HG03342 (cell line): ENCODE data around the gene RANBP3.
"Not testable (repeated sequence)": the region's sequence is repeated elsewhere in the genome, so short reads cannot be mapped to it uniquely, and the experiment has no call there.

Experiments used
- ATAC-seq: cut with Tn5 transposase; IDR thresholded peaks from one replicate; pipeline ENCODE4 v1.9.1; 2021; ENCODE audit warnings: mild to moderate bottlenecking, moderate library complexity; ENCODE audit not compliant: unreplicated experiment

Gene RANBP3

DNA sequence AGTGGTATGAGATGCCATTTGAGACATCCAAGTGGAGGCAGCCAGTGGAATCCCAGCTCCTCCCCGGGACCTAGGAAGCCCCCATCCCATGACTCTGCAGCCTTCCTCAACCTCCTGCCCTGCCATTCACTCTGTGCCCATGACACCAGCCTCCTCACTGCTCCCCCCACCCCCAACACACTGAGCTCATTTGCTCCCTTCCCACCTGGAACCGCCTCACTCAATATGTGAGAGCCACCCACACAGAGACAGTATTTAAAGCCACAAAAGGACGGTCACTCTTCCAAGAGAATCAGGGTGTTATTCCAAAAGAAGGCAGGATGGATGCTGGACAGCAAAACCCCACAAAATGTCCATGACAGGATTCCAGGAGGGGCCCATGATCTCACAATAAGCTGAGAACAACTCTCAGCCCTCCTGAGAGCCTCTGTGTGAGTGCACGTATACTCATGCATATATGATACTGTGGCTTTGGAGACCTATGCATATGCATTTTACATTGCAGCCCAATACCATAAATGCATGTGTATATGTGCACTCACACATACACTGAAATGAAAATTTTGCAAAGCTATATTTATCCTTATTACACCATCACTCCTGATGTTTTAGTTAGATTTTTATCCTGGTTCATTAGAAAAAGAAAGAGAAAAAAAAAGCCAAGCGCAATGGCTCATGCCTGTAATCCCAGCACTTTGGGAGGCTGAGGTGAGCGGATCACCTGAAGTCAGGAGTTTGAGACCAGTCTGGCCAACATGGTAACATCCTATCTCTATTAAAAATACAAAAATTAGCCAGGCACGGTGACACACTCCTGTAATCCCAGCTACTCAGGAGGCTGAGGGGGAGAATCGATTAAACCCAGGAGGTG is 10.8 kb upstream of the RANBP3 start:
- no peak for ATAC-seq

DNA sequence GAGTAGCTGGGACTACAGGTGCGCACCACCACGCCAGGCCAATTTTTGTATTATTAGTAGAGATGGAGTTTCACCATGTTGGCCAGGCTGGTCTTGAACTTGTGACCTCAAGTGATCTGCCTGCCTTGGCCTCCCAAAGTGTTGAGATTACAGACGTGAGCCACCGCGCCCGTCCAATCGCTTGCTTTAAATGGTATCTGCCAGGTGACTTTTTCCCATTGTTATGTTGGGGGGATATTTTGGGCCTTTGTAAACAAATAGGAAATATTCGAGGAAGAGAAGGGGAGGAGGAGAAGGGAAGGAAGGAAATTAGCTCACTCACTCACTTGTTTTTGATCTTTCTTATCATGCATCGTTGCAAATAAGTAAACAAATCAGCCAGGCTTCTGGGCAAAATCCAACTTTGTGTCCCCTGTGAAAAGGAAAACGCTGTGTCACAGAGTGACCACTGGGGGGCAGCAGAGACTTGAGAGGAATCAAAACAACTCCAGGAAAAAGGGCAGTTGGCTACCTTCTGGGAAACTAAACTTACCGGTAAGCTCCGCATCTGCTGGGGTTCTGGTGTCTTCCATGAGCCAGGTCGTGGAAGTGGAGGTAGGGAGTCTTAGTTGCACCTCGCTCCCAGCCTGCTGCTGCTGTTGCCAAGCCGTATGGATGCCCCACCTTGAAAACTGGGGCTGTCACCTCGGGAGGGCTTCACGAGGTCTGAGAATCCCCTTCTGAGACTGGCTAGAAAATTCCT is 9.3 kb upstream of the RANBP3 start:
- no peak for ATAC-seq

DNA sequence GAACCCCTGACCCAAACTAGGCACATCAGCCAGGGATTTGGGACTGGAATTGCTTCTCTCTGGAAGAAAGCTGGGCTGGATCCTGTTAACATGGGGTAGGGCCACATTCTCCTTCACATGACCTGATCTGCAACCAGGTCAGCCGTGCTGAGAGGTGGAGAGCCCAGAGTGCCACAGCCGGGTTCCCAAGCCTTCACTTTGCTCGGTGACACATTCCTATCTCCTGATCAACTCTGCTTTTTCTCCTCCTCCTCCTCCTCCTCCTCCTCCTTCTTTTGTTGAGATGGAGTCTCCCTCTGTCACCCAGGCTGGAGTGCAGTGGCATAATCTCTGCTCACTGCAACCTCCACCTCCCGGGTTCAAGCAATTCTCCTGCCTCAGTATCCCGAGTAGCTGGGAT is 7.9 kb upstream of the RANBP3 start:
- not testable (repeated sequence) for ATAC-seq

DNA sequence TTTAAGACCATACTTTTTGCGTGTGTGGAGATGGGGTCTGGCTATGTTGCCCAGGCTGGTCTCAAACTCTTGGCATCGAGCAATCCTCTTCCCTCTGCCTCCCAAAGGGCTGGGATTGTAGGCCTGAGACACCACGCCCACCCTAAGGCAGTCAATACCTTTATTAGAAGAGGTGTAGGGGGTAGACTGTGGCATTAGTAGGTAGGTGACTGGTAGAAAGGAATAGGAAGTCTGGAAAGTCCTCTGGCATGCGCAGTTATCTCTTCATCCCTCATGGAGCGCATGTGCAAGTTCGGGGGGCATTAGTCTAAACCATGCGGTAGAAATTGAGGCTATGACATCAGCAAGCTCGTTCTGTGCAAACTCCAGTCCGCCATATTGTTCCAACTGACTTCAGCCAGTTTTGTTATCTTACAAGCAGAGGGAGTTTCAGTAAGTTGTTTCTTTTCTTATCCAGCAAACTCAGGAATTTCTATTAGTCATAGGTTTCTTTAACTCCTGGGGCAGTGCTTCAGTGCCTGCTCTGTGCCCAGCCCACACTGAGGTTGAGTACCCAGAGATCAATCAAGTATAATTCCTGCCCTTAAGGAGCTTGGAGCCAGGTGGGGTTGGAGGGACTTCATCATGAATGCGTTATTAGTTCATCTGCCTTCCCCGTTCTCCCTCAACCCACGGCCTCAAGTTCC is 7.3 kb upstream of the RANBP3 start:
- ATAC-seq: no peak

DNA sequence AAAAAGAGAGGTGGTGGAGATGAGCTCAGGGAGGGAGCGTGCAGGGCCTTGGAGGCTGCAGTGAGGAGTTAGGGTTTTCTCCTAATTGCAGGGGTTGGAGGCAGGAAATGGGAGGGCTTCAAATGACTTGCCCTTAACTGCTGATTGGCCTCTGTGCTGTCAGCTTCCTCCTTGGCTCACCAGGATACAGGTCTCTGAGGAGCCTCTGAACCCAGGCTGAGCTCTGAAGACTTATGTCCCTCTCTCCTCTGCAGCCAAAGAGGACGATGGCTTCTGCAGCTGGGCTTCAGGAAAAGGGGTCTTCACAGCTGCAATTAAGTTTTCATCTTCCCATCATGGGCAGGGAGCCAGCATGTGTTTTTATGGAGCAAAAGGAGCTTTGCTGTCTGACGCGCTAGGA is 6.7 kb upstream of the RANBP3 start:
- no peak for ATAC-seq

DNA sequence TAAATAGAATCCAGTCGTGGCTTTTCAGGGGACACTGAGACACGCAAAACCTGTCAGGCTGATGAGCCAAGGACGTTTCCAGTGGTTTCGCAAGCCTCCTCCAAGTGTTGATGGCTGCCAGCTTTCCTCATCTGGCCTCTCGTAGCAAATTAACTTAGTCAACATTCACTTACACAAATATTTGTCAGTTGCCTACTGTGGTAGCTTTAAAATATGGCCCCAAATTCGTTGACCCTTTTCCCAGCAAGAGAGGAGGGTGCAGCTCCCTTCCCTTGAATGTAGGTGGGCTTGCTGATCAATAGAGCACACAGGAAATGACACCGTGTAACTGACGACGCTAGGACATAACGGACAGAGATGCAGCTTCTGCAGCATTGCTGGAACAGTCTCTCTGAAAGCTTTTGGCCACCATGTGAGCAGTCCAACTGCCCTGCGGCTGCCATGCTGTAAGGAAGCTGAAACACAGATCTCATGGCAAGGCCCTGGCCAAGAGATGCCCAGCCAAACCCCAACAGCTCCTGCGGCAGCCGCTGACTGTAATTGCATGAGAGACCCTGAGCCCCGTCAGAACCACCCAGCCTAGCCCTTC is 5.5 kb upstream of the RANBP3 start:
- ATAC-seq: no peak

DNA sequence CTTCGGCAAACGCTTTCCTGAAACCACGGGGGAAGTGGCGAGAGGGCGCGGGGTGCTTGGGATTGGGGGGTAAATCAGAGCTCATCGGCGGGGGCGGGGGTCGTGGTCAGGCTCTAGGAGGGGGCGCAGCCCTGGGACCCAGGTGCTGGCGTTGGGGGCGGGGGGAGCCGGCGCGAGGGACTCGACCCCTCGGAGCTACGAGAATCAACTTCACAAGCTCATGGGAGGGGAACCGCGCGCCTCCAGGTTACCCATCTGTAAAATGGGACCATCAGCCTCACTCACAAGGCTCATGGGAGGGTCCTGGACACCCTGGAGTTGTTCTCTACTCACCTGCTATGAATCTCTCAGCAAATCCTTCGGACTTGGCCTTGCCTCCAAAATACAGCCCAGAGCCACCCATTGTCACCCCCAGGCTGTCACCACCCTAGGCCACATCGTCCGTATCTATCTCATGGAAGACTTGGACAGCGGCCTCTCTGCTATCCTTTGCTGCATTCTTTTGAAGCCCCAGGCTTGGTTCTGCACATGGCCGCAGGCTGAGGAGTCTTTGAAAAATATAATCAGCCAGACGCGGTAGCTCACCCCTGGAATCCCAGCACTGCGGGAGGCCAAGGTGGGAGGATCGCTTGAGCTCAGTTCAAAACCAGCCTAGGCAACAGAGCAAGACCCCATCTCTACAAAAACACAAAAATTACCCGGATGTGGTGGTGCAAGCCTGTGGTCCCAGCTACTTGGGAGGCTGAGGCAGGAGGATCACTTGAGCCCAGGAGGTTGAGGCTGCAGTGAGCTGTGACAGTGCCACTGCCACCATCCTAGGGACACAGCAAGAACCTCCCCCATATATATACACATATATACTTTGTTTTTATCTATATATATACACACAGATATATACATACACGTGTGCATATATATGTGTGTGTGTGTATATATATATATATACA is 939 bp upstream of the RANBP3 start:
- ATAC-seq: no peak

DNA sequence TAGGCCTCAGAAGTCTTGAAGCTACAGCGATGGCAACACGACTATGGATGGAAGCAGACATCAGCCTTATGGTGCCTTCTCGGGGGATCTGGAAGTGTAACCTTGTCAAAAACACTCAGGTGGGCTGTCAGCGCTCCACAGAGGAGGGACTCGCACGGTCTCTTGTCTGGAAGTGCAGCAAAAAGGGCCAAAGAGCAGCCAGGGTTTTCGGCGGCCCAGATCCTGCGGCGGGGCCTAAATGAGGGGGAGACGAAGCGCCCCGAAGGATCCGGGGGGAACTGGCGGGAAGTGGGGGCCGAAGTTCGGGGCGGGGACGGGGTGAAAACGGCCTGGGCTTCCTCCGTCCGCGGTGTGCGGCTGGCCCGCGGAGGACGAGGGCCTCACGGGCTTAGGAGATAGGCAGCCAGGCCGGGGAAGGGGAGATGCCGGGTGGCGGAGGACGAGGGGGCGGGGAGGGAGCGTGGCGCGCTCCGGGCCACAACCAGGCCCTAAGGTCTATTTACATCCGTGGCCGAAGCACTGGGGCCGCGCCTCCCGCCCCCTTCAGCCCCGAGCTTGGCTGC is 637 bp downstream of the RANBP3 start:
- peak; percentile 7 for ATAC-seq

DNA sequence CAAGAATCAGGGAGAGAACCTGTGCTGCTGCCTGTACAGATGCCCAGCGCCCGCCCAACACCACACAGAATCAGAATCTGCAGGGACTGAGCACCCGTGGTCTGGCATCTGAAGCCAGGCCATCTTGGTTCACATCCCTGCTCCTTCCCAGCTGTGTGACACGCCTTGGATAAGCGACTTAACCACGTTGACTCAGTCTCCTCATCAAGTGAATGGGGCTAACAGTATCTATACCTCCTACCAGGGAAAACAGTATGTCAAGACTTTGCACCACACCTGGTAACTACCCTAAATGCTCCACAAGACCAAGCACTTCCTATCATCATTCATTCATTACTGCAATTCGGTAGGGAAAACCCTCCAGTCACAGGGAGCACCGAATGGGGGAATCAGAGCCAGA is 1.2 kb downstream of the RANBP3 start:
- ATAC-seq: no peak

DNA sequence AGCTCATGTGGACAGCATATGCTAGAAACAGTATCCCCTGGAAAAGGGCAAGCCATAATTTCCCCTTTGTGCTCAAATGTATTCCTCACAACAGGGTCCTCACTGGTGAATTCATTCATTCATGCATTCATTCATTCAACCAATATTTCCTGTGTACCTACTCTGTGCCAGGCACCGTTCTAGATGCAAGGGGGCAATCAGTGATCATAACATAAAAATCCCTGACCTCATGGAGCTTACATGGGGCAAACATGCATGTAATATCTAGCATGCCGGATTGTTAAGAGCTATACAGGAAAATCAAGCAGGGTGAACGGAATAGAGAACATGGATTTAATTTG is 2.6 kb downstream of the RANBP3 start:
- ATAC-seq: no peak

DNA sequence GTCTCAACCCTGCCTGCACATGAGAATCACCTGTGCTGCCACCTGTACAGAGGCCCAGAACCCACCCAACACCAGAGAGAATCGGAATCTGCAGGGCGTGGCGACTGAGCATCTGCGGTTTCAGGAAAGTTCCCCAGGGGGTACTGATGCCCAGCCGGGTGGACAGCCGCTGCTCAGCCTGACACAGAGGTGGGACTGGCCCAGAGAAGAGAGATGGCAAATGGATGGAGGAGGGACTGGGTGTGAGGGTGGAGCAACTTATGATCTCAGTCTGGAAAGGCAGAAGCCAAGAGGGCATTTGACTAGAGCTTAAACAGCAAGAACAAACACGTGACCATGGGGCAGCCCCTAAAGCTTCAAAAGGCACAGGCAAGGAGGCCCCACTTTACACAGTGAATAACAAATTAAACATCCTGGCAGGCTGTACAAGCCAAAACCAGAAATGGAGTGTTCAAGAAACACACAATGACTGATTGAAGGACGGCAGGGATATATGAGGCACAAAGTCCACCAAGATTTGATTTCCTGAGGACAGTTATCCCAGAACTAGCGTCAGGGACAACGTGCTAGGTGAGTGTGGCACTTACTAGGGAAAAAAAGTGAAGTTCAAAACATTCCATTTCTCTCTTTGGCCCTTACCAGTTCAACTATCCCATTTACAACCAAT is 3.1 kb downstream of the RANBP3 start:
- ATAC-seq: no peak

DNA sequence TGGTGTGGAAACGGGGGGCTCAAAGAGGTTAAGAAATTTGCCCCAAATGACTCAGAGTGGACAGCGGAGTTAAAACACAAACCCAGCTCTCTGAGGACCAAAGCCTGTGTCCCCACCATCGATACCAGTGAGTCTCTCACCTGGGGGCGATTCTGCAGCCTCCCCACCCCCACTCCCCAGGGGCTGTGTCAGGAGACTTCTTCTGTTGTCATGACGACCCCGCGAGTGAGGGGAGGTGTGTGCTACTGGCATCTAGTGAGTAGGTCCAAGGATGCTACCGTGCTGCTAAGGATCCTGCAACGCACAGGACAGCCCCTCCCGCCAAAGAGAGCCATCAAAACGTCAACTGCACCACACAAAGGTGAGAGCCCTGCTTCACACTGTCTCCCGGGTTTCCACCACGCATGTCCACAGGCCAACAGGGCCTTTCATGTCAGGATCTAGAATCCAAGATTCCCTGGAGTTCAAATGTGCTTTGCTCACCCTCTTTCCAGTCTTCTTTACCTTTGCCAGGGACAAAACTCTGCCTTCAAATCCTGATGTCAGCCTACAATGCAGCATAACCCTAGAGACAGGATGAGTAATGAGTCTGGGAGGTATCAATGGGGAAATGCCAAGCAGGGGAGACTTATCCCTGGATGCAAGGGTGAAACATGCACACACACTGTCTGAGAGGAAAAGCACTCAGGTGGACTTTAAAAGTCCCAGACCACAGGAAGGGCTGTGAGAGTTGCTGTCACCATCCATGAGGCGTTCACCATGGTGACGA is 3.9 kb downstream of the RANBP3 start:
- no peak for ATAC-seq

DNA sequence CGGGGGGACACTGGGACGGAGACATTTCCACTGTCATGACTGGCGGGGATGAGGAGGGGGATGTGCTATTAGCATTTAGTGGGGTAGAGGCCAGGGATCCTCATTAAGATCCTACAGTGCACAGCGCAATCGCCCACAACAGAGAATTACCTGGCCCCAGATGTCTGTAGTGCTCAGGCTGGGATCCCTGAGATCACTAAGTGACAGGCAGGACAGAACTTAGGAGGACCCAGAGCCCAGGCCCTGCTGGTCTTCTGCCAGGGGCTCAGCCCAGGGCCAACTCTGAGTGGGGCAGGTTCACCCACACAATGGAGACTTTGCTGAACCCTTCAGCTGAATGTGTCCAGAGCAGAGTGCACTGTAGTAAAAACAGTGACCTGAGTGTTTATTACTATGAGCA is 4.6 kb downstream of the RANBP3 start:
- no peak for ATAC-seq

DNA sequence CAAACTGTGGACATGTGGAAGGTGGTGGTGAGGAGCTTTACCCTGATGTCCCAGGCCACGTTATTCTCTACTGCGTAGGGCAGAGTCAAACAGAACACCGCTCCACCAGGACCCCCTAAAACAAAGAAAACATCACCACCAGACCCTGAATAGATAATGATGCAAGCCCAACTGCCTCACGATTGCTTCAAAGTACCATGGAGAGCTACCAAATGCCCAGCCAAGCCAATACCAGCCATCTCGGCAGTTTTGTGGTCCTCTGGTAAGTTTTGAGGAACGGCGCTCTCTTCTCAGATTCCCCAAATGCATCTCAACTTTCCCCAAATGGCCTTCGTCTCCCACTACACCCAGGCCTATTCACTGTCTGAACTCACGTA is 5.6 kb downstream of the RANBP3 start:
- ATAC-seq: no peak

DNA sequence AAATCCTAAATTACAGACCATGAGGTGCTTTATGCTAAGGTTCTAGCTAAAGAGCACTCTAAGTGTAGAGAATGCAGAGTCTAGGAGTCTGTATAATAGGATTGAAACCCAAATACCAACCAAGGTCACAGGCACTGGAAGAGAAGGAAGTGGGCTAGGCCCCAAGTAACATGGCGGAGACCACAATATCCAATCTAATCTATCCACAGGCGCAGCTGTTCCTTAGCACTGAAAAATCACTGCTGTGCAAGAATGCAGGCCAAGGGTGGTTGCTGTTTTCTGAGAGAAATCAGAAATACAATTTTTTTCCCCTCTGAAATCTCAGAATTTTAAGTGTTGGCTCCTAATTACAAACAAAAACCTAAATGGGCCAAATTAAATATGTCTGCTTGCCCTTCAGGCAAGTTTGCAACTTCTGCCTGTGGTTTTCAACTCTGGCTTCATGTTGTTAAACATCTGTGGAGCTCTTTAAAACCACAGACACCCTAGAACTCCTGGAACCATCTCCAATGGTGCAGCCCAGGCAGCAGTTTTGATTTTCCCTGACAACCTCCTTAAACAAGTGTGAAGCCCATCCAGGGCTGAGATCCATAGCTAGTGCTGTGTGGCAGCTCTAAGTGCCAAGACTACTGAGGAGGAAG is 6.1 kb downstream of the RANBP3 start:
- no peak for ATAC-seq

DNA sequence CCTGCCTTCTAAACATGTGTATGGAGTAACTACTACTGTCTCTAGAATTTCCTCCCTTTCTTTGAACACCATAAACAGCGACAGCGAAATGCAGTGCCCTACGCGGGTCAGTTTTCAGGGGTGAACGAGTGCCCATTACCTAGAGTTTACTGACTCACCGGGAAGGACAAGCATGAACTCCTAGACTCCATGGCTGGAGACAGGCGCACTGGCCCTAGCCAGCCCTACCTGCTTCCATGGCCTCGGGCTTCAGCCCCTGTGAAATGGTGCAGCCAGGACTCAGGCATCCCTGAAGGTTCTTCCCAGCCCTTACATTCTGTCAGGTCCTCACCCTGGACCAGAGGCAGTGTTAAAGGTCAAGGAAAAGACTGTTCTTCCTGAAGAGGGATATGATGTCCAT is 8.5 kb downstream of the RANBP3 start:
- ATAC-seq: no peak

DNA sequence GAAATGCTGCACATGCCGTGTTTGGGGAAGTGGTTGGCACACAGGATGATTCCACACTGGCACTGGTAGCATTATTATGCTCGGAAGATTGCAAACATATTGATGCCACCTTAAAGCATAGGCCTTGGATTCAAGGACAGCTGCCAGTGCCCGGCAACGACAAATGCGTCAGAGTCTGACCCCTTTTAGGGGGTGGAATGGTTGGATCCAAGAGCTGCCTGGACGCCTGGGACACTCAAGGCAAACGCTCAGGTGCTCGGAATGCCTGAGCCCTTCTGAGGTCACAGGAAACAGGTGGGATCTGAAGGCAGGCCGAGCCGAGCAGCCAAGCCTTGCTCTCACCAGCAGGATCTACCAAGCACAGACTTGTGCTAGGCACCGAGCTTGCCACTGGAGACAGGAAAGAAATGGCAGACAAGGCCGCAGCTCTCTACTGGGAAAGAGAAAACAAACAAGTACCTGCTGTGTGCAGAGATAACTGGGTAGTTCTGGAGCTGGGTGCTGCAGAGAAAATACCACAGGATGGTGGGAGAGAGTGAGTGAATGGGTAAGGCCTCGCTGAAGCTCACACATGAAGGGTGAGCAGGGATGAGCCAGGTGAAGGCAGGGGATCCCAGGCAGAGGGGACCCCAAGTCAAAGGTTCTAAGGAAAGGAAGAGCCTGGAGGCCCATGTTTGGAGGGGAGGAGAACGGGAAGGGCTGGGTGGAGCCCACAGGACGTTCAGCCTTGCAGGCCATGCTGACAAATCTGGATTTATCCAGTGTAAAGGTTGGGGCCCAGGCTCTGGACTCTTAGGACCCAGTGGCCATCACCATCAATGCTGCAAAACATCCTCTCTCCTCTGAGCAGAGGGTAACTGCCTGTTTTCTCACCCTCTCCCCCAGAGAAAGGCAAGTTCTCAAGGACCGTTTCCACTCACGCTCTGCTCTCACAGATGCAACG is 9.2 kb downstream of the RANBP3 start:
- ATAC-seq: no peak
